B cell (primary cell): ENCODE data around the gene PRELID1. TPM values are rescaled to one million over a fixed set of nuclear protein-coding genes. Genes with fewer than 3 reads are reported as not detected.

ENCODE experiments used
- ATAC-seq: fragments of 200-7000 bp; cut with Tn5 transposase; one replicate; pipeline ENCODE4 v1.10.0; 2021; ENCODE audit warnings: low read depth, mild to moderate bottlenecking, moderate number of reproducible peaks, moderate library complexity
- CTCF ChIA-PET: fragments of 350-600 bp; sonication (Branson Sonifier 250); formaldehyde crosslinking; loops from one replicate; lab custom pipeline; 2021; ENCODE audit warnings: antibody characterized with exemption, inconsistent platforms; lab: Charles Lee
- POLR2A ChIA-PET: fragments of 350-600 bp; sonication (Branson Sonifier 250); formaldehyde crosslinking; loops from one replicate; lab custom pipeline; 2021; ENCODE audit warnings: antibody characterized with exemption; lab: Charles Lee
- DNase-seq: peaks from one replicate; pipeline ENCODE4 v3.0.0; 2013
- H2AFZ ChIP-seq: 2 replicates; pipeline ENCODE4 v1.6.1; 2012; ENCODE audit warnings: mild to moderate bottlenecking, low read depth, low read length; ENCODE audit not compliant: insufficient read depth, poor library complexity, severe bottlenecking
- H3K27ac ChIP-seq, 2 donors: 1 replicate in 1 of 2; 2 replicates in 1 of 2; pipeline ENCODE4 v1.5.1; 2012 to 2013; ENCODE audit warnings: low read length in 2 of 2, mild to moderate bottlenecking in 2 of 2, moderate library complexity in 1 of 2
- H3K27me3 ChIP-seq, 4 experiments: fragments of 200-600 bp in 1 of 4; sonication (generic) in 1 of 4; replicated peaks in 1 of 4; 1 replicate in 2 of 4; 2 replicates in 2 of 4; pipeline versions ENCODE4 v1.6.1 to v1.7.0; 2013 to 2016; ENCODE audit warnings: low read length in 3 of 4, mild to moderate bottlenecking in 2 of 4, mixed read lengths in 1 of 4, moderate library complexity in 1 of 4; ENCODE audit not compliant: insufficient read depth in 4 of 4, control insufficient read depth in 3 of 4; ENCODE audit errors: control extremely low read depth in 1 of 4
- H3K36me3 ChIP-seq, 2 experiments: replicated peaks in 1 of 2; 1 replicate in 1 of 2; 2 replicates in 1 of 2; pipeline versions ENCODE4 v1.6.1 to v1.7.1; 2013; ENCODE audit warnings: low read length in 1 of 2; ENCODE audit not compliant: insufficient read depth in 2 of 2, control insufficient read depth in 1 of 2; ENCODE audit errors: control extremely low read depth in 1 of 2, extremely low read depth in 1 of 2
- H3K4me1 ChIP-seq, 2 donors: fragments of 200-600 bp in 1 of 2; sonication (generic) in 1 of 2; 1 replicate in 1 of 2; 2 replicates in 1 of 2; pipeline versions ENCODE4 v1.5.1 to v1.6.1; 2013 to 2017; ENCODE audit warnings: low read length in 2 of 2; ENCODE audit not compliant: control insufficient read depth in 2 of 2, insufficient read depth in 2 of 2
- H3K4me2 ChIP-seq: replicated peaks from 2 replicates; pipeline ENCODE3; 2012; ENCODE audit warnings: mild to moderate bottlenecking, low read depth, low read length; ENCODE audit not compliant: poor library complexity, severe bottlenecking
- H3K4me3 ChIP-seq, 5 experiments: fragments of 200-600 bp in 1 of 5; sonication (generic) in 1 of 5; 1 replicate in 3 of 5; 2 replicates in 2 of 5; pipeline versions ENCODE4 v1.5.1 to v1.7.0; 2011 to 2016; ENCODE audit warnings: low read length in 4 of 5, mild to moderate bottlenecking in 4 of 5, low read depth in 2 of 5, control low read depth in 1 of 5, moderate library complexity in 1 of 5; ENCODE audit not compliant: insufficient read depth in 1 of 5; ENCODE audit errors: control extremely low read depth in 1 of 5, extremely low read depth in 1 of 5
- H3K79me2 ChIP-seq: fragments of 200-600 bp; sonication (generic); one replicate; pipeline ENCODE4 v1.6.0; 2016; ENCODE audit warnings: low read length; ENCODE audit not compliant: control insufficient read depth, insufficient read depth
- H3K9ac ChIP-seq: fragments of 200-600 bp; sonication (generic); 2 replicates; pipeline ENCODE4 v1.6.1; 2017; ENCODE audit warnings: mild to moderate bottlenecking, low read length, moderate library complexity
- H3K9me3 ChIP-seq, 3 donors: one replicate each; pipeline versions ENCODE4 v1.6.1 to v1.7.1; 2013; ENCODE audit warnings: low read length in 2 of 3; ENCODE audit not compliant: control insufficient read depth in 2 of 3, insufficient read depth in 1 of 3; ENCODE audit errors: control extremely low read depth in 1 of 3
- H4K20me1 ChIP-seq: 2 replicates; pipeline ENCODE4 v1.6.0; 2012; ENCODE audit warnings: mild to moderate bottlenecking, low read length; ENCODE audit not compliant: insufficient read depth, control insufficient read depth, poor library complexity, severe bottlenecking
- H3K27ac Mint-ChIP-seq: one replicate; pipeline ENCODE4 v1.8.0; 2021; ENCODE audit warnings: mixed read lengths
- H3K27me3 Mint-ChIP-seq: one replicate; pipeline ENCODE4 v1.8.0; 2021; ENCODE audit warnings: mixed read lengths
- H3K4me1 Mint-ChIP-seq: one replicate; pipeline ENCODE4 v1.8.0; 2021; ENCODE audit warnings: mixed read lengths
- H3K4me3 Mint-ChIP-seq: one replicate; pipeline ENCODE4 v1.8.0; 2021; ENCODE audit warnings: mixed read lengths
- H3K9me3 Mint-ChIP-seq: one replicate; pipeline ENCODE4 v1.8.0; 2022; ENCODE audit warnings: mixed read lengths; ENCODE audit not compliant: insufficient read depth
- CTCF ChIP-seq: fragments of 200-600 bp; IDR thresholded peaks from one replicate; pipeline ENCODE4 v1.8.0; 2022; ENCODE audit warnings: antibody characterized with exemption, mild to moderate bottlenecking
- EZH2 ChIP-seq: IDR thresholded peaks from 2 replicates; pipeline ENCODE4 v1.6.1; 2012; ENCODE audit warnings: borderline replicate concordance, low read depth, mild to moderate bottlenecking, moderate library complexity, low read length; ENCODE audit not compliant: insufficient read depth, poor library complexity, severe bottlenecking
- WGBS: methylation state at CpG from one replicate; pipeline ENCODE4 v1.1.5; 2013; ENCODE audit warnings: missing lambda C conversion rate; ENCODE audit not compliant: insufficient coverage; 5-methylcytosine and 5-hydroxymethylcytosine counted together
- intact Hi-C: fragments of 100-400 bp; cut with micrococcal nuclease; formaldehyde crosslinking; loops from one replicate; pipeline ENCODE4 v1.10.0; 2022
- polyA plus RNA-seq: library from polyadenylated mRNA; depleted of rRNA; stranded (reverse); fragments of >200 nt; gene quantifications from 2 replicates; pipeline ENCODE4 v1.2.3, GENCODE V29; 2012
- total RNA-seq, 2 donors: library from RNA; stranded (reverse); fragments of 120-200 nt in 1 of 2; gene quantifications; 1 replicate in 1 of 2; 2 replicates in 1 of 2; pipeline versions ENCODE4 v1.2.3 to v1.2.4, GENCODE V29; 2013 to 2022

The PRELID1 gene
- total and polyA plus RNA-seq, 2 donors (not counting 1 experiment from before 2014, with no cell fraction given), result 71.7 to 86.8 TPM

- Histone ChIP-seq H3K4me3 (no peak overlapping the region), H3K9me3 (no peaks in the 10 kb centered on the region), H3K27ac (no peak overlapping the region), H2AFZ (no peak overlapping the region), H3K79me2 (peaks cover 23% of the 10 kb centered on the region), H3K4me1 (peaks cover 29 to 38% of the 10 kb centered on the region in 2 donors), H4K20me1 (peaks cover 59% of the 10 kb centered on the region), H3K27me3 (no peaks in the 10 kb centered on the region), H3K4me2 (no peak overlapping the region), H3K9ac (no peak overlapping the region), H3K36me3 (peaks cover 0 to 1% of the 10 kb centered on the region in 2 experiments)
- Mint-ChIP-seq H3K27me3 (no peaks in the 10 kb centered on the region), H3K4me3 (no peak overlapping the region), H3K9me3 (no peaks in the 10 kb centered on the region), H3K27ac (no peak overlapping the region), H3K4me1 (peaks cover 39% of the 10 kb centered on the region)
- no peak for TF ChIP-seq CTCF
- no peak for TF ChIP-seq EZH2
- CTCF ChIA-PET, result interaction anchor here (0.6 to 2.3 kb wide), 3 partner anchors 13 to 112 kb away, joined by 3 to 8 read pairs (median 6); partner anchors contain the start of gene GRK6
- no peak for DNase-seq
- no peak for ATAC-seq
- 97% methylated on average over 17 of the region's 18 CpGs for WGBS
- intact Hi-C loops, result loop anchor here (10.0 kb wide), 1 partner anchor 800 kb away; the partner anchor contains the start of gene N4BP3
- POLR2A ChIA-PET, result no interaction called here
These were observed 11.1 kb downstream of the PRELID1 start for GRCh38 chr5:177314376-177315342.
